H9 (cell line): ENCODE measurements around the gene ADAM19. TPM values are rescaled to one million over a fixed set of nuclear protein-coding genes. Genes with fewer than 3 reads are reported as not detected.
A peak's percentile ranks its signal among the peaks of the same experiment; 100 is the strongest.

Source experiments
- DNase-seq: peaks from one replicate; pipeline ENCODE4 v3.0.0-alpha.2; 2017
- H2AFZ ChIP-seq: one replicate; pipeline ENCODE4 v1.6.1; 2013; ENCODE audit warnings: mild to moderate bottlenecking, low read length, control low read depth, moderate library complexity
- H2AK5ac ChIP-seq: 2 replicates; pipeline ENCODE4 v1.6.1; 2013; ENCODE audit warnings: low read length, control low read depth, mixed read lengths; ENCODE audit not compliant: insufficient read length
- H2BK120ac ChIP-seq: one replicate; pipeline ENCODE4 v1.6.1; 2013; ENCODE audit warnings: low read depth, mild to moderate bottlenecking, low read length, control low read depth, inconsistent platforms; ENCODE audit not compliant: poor library complexity, severe bottlenecking
- H2BK12ac ChIP-seq: 2 replicates; pipeline ENCODE4 v1.6.1; 2013; ENCODE audit warnings: low read length, control low read depth, mixed read lengths, low read depth; ENCODE audit not compliant: insufficient read length
- H2BK15ac ChIP-seq: 2 replicates; pipeline ENCODE4 v1.6.1; 2013; ENCODE audit warnings: low read depth, low read length, control low read depth
- H2BK20ac ChIP-seq: one replicate; pipeline ENCODE4 v1.6.1; 2013; ENCODE audit warnings: low read depth, mild to moderate bottlenecking, low read length, control low read depth, inconsistent platforms; ENCODE audit not compliant: poor library complexity, severe bottlenecking
- H2BK5ac ChIP-seq: 2 replicates; pipeline ENCODE4 v1.6.1; 2013; ENCODE audit warnings: low read length, control low read depth, mixed read lengths; ENCODE audit not compliant: insufficient read length
- H3K14ac ChIP-seq: 2 replicates; pipeline ENCODE4 v1.6.1; 2013; ENCODE audit warnings: low read length, control low read depth; ENCODE audit not compliant: insufficient read depth
- H3K18ac ChIP-seq: 2 replicates; pipeline ENCODE4 v1.6.1; 2013; ENCODE audit warnings: low read depth, mild to moderate bottlenecking, mixed read lengths, low read length, control low read depth; ENCODE audit not compliant: insufficient read length
- H3K23ac ChIP-seq: 2 replicates; pipeline ENCODE4 v1.6.1; 2013; ENCODE audit warnings: low read length, control low read depth, mixed read lengths, low read depth; ENCODE audit not compliant: insufficient read length
- H3K23me2 ChIP-seq: 2 replicates; pipeline ENCODE4 v1.6.1; 2013; ENCODE audit warnings: low read depth, mild to moderate bottlenecking, mixed read lengths, low read length, control low read depth; ENCODE audit not compliant: insufficient read length, poor library complexity, severe bottlenecking
- H3K27ac ChIP-seq: 2 replicates; pipeline ENCODE4 v1.5.1; 2013; ENCODE audit warnings: low read length, control low read depth, mixed read lengths, low read depth; ENCODE audit not compliant: insufficient read length
- H3K27me3 ChIP-seq: 2 replicates; pipeline ENCODE4 v1.6.1; 2013; ENCODE audit warnings: low read length, control low read depth, inconsistent platforms; ENCODE audit not compliant: insufficient read depth
- H3K4ac ChIP-seq: 2 replicates; pipeline ENCODE4 v1.6.1; 2013; ENCODE audit warnings: low read depth, mild to moderate bottlenecking, control low read depth, inconsistent platforms, low read length, moderate library complexity
- H3K4me1 ChIP-seq: 2 replicates; pipeline ENCODE4 v1.6.1; 2013; ENCODE audit warnings: low read length, control low read depth, inconsistent platforms; ENCODE audit not compliant: insufficient read depth
- H3K4me2 ChIP-seq: 2 replicates; pipeline ENCODE4 v1.6.1; 2013; ENCODE audit warnings: low read length, control low read depth, mixed read lengths; ENCODE audit not compliant: insufficient read length, insufficient read depth
- H3K56ac ChIP-seq: 2 replicates; pipeline ENCODE4 v1.6.1; 2013; ENCODE audit warnings: low read depth, mild to moderate bottlenecking, mixed read lengths, low read length, control low read depth; ENCODE audit not compliant: insufficient read length
- H3K79me1 ChIP-seq: 2 replicates; pipeline ENCODE4 v1.6.1; 2013; ENCODE audit warnings: low read depth, mild to moderate bottlenecking, moderate library complexity, low read length, control low read depth, inconsistent platforms; ENCODE audit not compliant: insufficient read depth, poor library complexity, severe bottlenecking
- H3K79me2 ChIP-seq: 2 replicates; pipeline ENCODE4 v1.6.1; 2013; ENCODE audit warnings: low read length, control low read depth, inconsistent platforms; ENCODE audit not compliant: insufficient read depth
- H3K9ac ChIP-seq: 2 replicates; pipeline ENCODE4 v1.6.1; 2013; ENCODE audit warnings: low read length, control low read depth, mixed read lengths; ENCODE audit not compliant: insufficient read length; ENCODE audit errors: extremely low read depth
- H3K9me3 ChIP-seq: one replicate; pipeline ENCODE4 v1.6.1; 2013; ENCODE audit warnings: low read depth, low read length, inconsistent platforms; ENCODE audit not compliant: control insufficient read depth
- H3T11ph ChIP-seq: one replicate; pipeline ENCODE4 v1.6.1; 2013; ENCODE audit warnings: mild to moderate bottlenecking, low read length, control low read depth, inconsistent platforms
- H4K20me1 ChIP-seq: one replicate; pipeline ENCODE4 v1.6.1; 2013; ENCODE audit not compliant: control insufficient read depth, insufficient read length, insufficient read depth
- H4K5ac ChIP-seq: 2 replicates; pipeline ENCODE4 v1.6.1; 2013; ENCODE audit warnings: low read depth, mild to moderate bottlenecking, mixed read lengths, low read length, control low read depth; ENCODE audit not compliant: insufficient read length
- H4K8ac ChIP-seq: replicated peaks from 2 replicates; pipeline ENCODE4 v1.6.1; 2013; ENCODE audit warnings: low read length, control low read depth, mixed read lengths, low read depth; ENCODE audit not compliant: insufficient read length
- H4K91ac ChIP-seq: 2 replicates; pipeline ENCODE4 v1.6.1; 2013; ENCODE audit warnings: low read depth, mild to moderate bottlenecking, moderate library complexity, mixed read lengths, low read length, control low read depth; ENCODE audit not compliant: insufficient read length
- H3K27ac Mint-ChIP-seq, 3 experiments: 2 replicates in 2 of 3; 3 replicates in 1 of 3; pipeline ENCODE4 v1.8.0; 2020 to 2021; ENCODE audit warnings: mixed read lengths in 3 of 3, mild to moderate bottlenecking in 1 of 3, moderate library complexity in 1 of 3
- H3K27me3 Mint-ChIP-seq: 2 replicates; pipeline ENCODE4 v1.8.0; 2021; ENCODE audit warnings: low read depth, mild to moderate bottlenecking, moderate library complexity, mixed read lengths
- H3K36me3 Mint-ChIP-seq, 3 experiments: 2 replicates in 2 of 3; 3 replicates in 1 of 3; pipeline ENCODE4 v1.8.0; 2020 to 2021; ENCODE audit warnings: low read depth in 3 of 3, mixed read lengths in 3 of 3; ENCODE audit not compliant: insufficient read depth in 1 of 3
- H3K4me1 Mint-ChIP-seq, 2 experiments: 2 replicates each; pipeline ENCODE4 v1.8.0; 2020; ENCODE audit warnings: mixed read lengths in 2 of 2
- H3K4me3 Mint-ChIP-seq, 2 experiments: 2 replicates in 1 of 2; 3 replicates in 1 of 2; pipeline ENCODE4 v1.8.0; 2020 to 2021; ENCODE audit warnings: mild to moderate bottlenecking in 2 of 2, mixed read lengths in 2 of 2, moderate library complexity in 1 of 2
- H3K9me3 Mint-ChIP-seq, 2 experiments: 2 replicates in 1 of 2; 3 replicates in 1 of 2; pipeline ENCODE4 v1.8.0; 2020; ENCODE audit warnings: mild to moderate bottlenecking in 2 of 2, mixed read lengths in 2 of 2, moderate library complexity in 1 of 2
- WGBS: extraction: QIAGEN DNeasy Blood & Tissue Kit; methylation state at CpG from one replicate; pipeline ENCODE4 v1.1.7; 2013; ENCODE audit warnings: missing lambda C conversion rate, low lambda C conversion rate, mixed read lengths; ENCODE audit not compliant: insufficient read length; ENCODE audit errors: extremely low coverage; 5-methylcytosine and 5-hydroxymethylcytosine counted together
- total RNA-seq: library from RNA; stranded (reverse); gene quantifications from 2 replicates; pipeline ENCODE4 v1.2.1, GENCODE V29; 2021
- TF ChIP-seq, protein P1 (sequence below): fragments of 200-600 bp; sonication (generic); conservative IDR thresholded peaks from 3 replicates; pipeline ENCODE4 v1.8.0; 2021; ENCODE audit warnings: antibody characterized with exemption, mild to moderate bottlenecking

The ADAM19 gene
- total RNA-seq, 1 experiment from 2014 or later: 9.9 TPM

DNA sequence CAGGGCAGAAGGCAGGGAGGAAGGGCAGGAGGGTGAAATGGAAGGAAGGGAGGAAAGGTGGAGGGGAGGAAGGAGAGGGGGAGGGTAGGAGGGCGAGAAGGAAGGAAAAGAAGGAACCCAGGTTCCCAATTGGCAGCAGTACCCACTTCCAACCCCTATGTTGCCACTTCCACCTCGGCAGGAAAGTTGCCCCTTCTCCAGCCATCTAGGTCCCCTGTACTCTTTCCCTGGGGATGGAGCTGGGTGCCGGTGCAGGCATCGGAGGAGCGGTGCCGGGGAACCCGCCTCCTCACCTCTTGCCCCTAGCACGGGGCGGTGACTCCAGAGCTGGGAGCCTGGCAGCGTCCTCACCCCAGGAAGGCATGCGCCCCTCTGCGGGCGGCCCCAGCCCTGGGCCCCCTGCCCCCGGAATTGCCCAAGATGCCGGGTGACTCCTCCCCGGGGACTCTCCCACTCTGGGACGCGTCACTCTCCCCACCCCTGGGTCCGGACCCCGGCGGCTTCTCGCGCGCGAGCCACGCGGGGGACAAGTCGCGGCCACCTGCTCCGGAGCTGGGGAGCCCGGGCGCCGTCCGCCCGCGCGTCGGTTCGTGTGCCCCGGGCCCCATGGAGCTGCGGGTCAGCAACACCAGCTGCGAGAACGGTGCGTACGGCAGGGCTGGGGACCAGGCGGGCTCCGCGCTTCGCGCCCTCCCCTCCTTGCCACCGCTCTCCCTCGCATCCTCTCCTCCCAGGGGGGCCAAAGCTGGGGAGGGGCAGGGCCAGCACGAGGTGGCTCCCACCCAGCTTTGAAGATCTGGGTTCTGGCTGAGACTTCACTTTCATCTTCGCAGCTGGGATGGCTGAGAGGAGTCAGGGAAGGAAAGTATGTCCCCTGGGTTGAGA, 115.6 kb downstream of the ADAM19 start, which contains the start of gene NIPAL4:
Gene NIPAL4 (plus strand): TSS at position 499 of the 885 bp plus-strand sequence. CDS start 108 bp downstream, at position 607.
- no peaks in the 10 kb centered on the region for H3K79me1 ChIP-seq
- H4K91ac ChIP-seq: no peak within 1 kb of the TSS
- H2BK5ac ChIP-seq: no peak within 1 kb of the TSS
- Mint-ChIP-seq H3K36me3 (no peaks in the 10 kb centered on the region), H3K9me3 (no peaks in the 10 kb centered on the region), H3K4me1 (peaks cover 27 to 36% of the 10 kb centered on the region in 2 experiments), H3K27ac (no peak within 1 kb of the TSS), H3K27me3 (peaks cover 63% of the 10 kb centered on the region), H3K4me3 (peak within 1 kb of the TSS; percentile 65 to 88)
- no peak within 1 kb of the TSS for H4K5ac ChIP-seq
- no peaks in the 10 kb centered on the region for H3K9me3 ChIP-seq
- H2AFZ ChIP-seq: no peak within 1 kb of the TSS
- H2BK12ac ChIP-seq: no peak within 1 kb of the TSS
- H4K8ac ChIP-seq: no peak within 1 kb of the TSS
- H3K9ac ChIP-seq: no peak within 1 kb of the TSS
- H4K20me1 ChIP-seq: no peaks in the 10 kb centered on the region
- H3K27me3 ChIP-seq: peaks cover 16% of the 10 kb centered on the region
- H3K4me1 ChIP-seq: peaks cover 5% of the 10 kb centered on the region
- no CpG with 5 or more reads among the region's 54 CpGs for WGBS
- peaks cover 3% of the 10 kb centered on the region for H3K23me2 ChIP-seq
- no peak within 1 kb of the TSS for H2BK15ac ChIP-seq
- no peak within 1 kb of the TSS for H3K56ac ChIP-seq
- TF ChIP-seq, protein P1, sequence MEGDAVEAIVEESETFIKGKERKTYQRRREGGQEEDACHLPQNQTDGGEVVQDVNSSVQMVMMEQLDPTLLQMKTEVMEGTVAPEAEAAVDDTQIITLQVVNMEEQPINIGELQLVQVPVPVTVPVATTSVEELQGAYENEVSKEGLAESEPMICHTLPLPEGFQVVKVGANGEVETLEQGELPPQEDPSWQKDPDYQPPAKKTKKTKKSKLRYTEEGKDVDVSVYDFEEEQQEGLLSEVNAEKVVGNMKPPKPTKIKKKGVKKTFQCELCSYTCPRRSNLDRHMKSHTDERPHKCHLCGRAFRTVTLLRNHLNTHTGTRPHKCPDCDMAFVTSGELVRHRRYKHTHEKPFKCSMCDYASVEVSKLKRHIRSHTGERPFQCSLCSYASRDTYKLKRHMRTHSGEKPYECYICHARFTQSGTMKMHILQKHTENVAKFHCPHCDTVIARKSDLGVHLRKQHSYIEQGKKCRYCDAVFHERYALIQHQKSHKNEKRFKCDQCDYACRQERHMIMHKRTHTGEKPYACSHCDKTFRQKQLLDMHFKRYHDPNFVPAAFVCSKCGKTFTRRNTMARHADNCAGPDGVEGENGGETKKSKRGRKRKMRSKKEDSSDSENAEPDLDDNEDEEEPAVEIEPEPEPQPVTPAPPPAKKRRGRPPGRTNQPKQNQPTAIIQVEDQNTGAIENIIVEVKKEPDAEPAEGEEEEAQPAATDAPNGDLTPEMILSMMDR: no peak
- H3K4me2 ChIP-seq: peak within 1 kb of the TSS; percentile 54
- H3K27ac ChIP-seq: no peak within 1 kb of the TSS
- H3K4ac ChIP-seq: no peak within 1 kb of the TSS
- H3K23ac ChIP-seq: no peak within 1 kb of the TSS
- DNase-seq: peak; percentile 50
- no peaks in the 10 kb centered on the region for H3K79me2 ChIP-seq
- no peak within 1 kb of the TSS for H3K14ac ChIP-seq
- H2AK5ac ChIP-seq: no peak within 1 kb of the TSS
- H2BK120ac ChIP-seq: no peak within 1 kb of the TSS
- no peak within 1 kb of the TSS for H3K18ac ChIP-seq
- H3T11ph ChIP-seq: no peak within 1 kb of the TSS
- no peak within 1 kb of the TSS for H2BK20ac ChIP-seq
